CD4-positive, alpha-beta T cell treated with Interleukin-2 at 100 ng/mL for 4 hours (primary cell): Measurements from ENCODE around the gene PITX3.
A peak's percentile ranks its signal among the peaks of the same experiment; 100 is the strongest.
"Not testable (repeated sequence)": the region's sequence is repeated elsewhere in the genome, so short reads cannot be mapped to it uniquely, and the experiment has no call there.

Source experiments
- DNase-seq: peaks from one replicate; pipeline ENCODE4 v3.0.0-alpha.2; 2020; ENCODE audit warnings: low spot score

The PITX3 gene

GRCh38 chr10:102226542-102226870 lies 14.8 kb downstream of the PITX3 start:
- no peak for DNase-seq

GRCh38 chr10:102225646-102226541 lies 15.4 kb downstream of the PITX3 start, which contains the start of gene ELOVL3:
Gene ELOVL3, plus strand, starts transcription at chr10:102226299. Its CDS starts 250 bp downstream, at chr10:102226549.
- DNase-seq: peak; percentile 91

- no peak for DNase-seq
These were observed 18.5 kb downstream of the PITX3 start for GRCh38 chr10:102222797-102223196.

GRCh38 chr10:102220612-102221011 lies 20.7 kb downstream of the PITX3 start:
- DNase-seq: no peak

GRCh38 chr10:102219370-102219769 lies 21.9 kb downstream of the PITX3 start:
- DNase-seq: no peak

- DNase-seq: not testable (repeated sequence)
These were observed 27.7 kb downstream of the PITX3 start for GRCh38 chr10:102213599-102213998.

- no peak for DNase-seq
These were observed 29.6 kb downstream of the PITX3 start for GRCh38 chr10:102211615-102212299.

- DNase-seq: no peak
These were observed 32.8 kb downstream of the PITX3 start for GRCh38 chr10:102208311-102209035.

GRCh38 chr10:102202386-102202785 lies 38.9 kb downstream of the PITX3 start:
- DNase-seq: no peak

GRCh38 chr10:102200751-102201640 lies 40.3 kb downstream of the PITX3 start:
- DNase-seq: no peak

- no peak for DNase-seq
These were observed 43.3 kb downstream of the PITX3 start for GRCh38 chr10:102198027-102198426.

- no peak for DNase-seq
These were observed 44.4 kb downstream of the PITX3 start for GRCh38 chr10:102196893-102197292.

GRCh38 chr10:102195296-102195870 lies 45.9 kb downstream of the PITX3 start:
- no peak for DNase-seq

GRCh38 chr10:102191956-102192355 lies 49.4 kb downstream of the PITX3 start:
- DNase-seq: no peak

GRCh38 chr10:102188941-102189898 lies 52.1 kb downstream of the PITX3 start:
- peak; percentile 1 for DNase-seq

GRCh38 chr10:102188298-102188940 lies 52.9 kb downstream of the PITX3 start:
- DNase-seq: no peak

GRCh38 chr10:102185811-102186527 lies 55.3 kb downstream of the PITX3 start:
- no peak for DNase-seq

- no peak for DNase-seq
These were observed 56.0 kb downstream of the PITX3 start for GRCh38 chr10:102185272-102185671.

- no peak for DNase-seq
These were observed 56.7 kb downstream of the PITX3 start for GRCh38 chr10:102184606-102185005.
